Stimulated activated CD4-positive, alpha-beta T cell treated with anti-CD3 and anti-CD28 coated beads, Interleukin-1b, Interleukin-23, amount 100 ng/mL, for 1 hour (primary cell): ENCODE data around the gene VSX2.
"Not testable (repeated sequence)": the region's sequence is repeated elsewhere in the genome, so short reads cannot be mapped to it uniquely, and the experiment has no call there.

Source experiments
- DNase-seq, 2 donors: peaks; one replicate each; pipeline ENCODE4 v3.0.0-alpha.2; 2020; ENCODE audit warnings: low read depth in 2 of 2

VSX2 gene

GRCh38 chr14:74259513-74259912 lies 20.3 kb downstream of the VSX2 start:
- no peak for DNase-seq

GRCh38 chr14:74260525-74261233 lies 21.4 kb downstream of the VSX2 start:
- DNase-seq = no peak

GRCh38 chr14:74261288-74261687 lies 22.0 kb downstream of the VSX2 start:
- DNase-seq = no peak

- DNase-seq = no peak
Measured at GRCh38 chr14:74262076-74262475, 22.8 kb downstream of the VSX2 start.

DNA sequence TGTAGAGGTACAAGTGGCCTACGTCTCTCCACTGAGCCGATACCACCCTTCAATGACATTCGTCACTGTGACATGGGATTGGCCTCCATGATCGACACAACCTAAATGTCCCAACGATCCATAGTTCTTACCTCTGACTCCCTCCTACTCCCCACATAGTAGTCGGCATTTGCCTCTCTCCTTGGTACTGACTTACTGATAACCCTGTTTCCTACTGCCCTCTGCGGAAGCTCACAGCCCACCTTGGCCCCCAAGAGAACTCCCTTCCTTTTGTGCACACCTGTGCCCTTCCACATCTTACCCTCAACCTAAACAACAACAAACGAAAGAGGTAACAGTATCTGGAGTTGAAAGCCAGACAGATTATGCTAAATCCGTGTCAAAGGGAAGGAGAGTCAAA lies 23.9 kb downstream of the VSX2 start:
- DNase-seq = no peak

DNA sequence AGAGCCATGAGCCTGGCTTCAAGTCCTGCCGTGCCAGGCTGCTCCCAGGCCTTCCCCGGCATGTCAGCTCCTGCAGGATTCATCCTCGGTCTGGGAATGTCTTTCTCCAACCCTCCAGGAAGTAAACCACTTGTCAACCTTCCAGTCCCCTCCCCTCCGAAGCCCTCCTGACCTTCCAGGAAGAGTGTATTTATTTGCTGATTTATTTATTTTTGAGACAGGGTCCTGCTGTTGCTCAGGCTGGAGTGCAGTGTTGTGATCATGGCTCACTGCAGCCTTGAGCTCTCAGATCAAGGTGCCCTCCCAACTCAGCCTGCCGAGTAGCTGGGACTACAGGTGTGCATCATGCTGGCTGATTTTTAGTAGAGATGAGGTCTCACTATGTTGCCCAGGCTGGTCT lies 24.7 kb downstream of the VSX2 start:
- DNase-seq = no peak

- no peak for DNase-seq
Measured at GRCh38 chr14:74265301-74265965, 26.2 kb downstream of the VSX2 start.

- DNase-seq = no peak
Measured at GRCh38 chr14:74267588-74267987, 28.3 kb downstream of the VSX2 start.

DNA sequence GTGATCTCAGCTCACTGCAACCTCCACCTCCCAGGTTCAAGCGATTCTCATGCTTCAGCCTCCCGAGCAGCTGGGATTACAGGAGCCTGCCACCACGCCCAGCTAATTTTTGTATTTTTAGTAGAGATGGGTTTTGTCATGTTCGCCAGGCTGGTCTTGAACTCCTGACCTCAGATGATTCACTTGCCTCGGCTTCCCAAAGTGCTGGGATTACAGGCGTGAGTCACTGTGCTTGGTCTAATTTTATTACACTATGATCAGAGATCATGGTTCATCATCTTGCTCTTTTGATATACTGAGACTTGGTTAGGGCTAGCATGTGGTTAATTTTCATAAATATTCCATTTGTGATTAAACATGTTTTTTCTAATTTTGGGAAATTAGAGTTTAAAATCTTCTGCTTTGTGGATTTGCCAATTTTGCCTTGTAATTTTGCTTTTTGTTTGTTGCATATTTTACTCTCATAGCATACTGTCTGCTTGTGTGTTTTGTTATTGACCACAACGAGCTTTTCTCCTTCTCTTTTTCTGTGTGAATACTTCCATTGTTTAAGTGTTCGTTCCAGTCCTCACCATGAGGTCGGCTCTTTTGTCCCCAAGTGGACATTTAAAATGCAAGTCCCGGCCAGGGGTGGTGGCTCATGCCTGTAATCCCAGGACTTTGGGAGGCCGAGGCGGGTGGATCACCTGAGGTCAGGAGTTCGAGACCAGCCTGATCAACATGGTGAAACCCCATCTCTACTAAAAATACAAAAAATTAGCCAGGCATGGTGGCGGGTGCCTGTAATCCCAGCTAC lies 31.3 kb downstream of the VSX2 start:
- not testable (repeated sequence) for DNase-seq

DNA sequence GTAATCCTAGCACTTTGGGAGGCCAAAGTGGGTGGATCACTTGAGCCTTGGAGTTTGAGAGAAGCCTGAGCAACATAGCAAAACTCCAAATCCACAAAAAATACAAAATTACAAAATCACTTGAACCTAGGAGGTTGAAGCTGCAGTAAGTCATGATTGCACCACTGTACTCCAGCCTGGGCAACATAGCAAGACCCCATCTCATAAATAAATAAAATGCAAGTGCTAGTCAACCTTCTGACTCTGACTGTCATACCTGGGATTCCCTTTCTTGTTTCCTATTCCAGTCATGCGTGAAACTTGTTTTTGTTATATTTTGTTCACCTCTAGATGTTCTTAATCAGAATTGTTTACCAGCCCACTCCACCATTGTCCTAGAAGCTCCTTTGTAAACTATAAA lies 32.1 kb downstream of the VSX2 start:
- no peak for DNase-seq

GRCh38 chr14:74275241-74275841 lies 36.1 kb downstream of the VSX2 start:
- DNase-seq = no peak

- DNase-seq = no peak
Measured at GRCh38 chr14:74278080-74278479, 38.8 kb downstream of the VSX2 start.

GRCh38 chr14:74281069-74281468 lies 41.8 kb downstream of the VSX2 start:
- DNase-seq = no peak

GRCh38 chr14:74286736-74287135 lies 47.5 kb downstream of the VSX2 start:
- DNase-seq = no peak

DNA sequence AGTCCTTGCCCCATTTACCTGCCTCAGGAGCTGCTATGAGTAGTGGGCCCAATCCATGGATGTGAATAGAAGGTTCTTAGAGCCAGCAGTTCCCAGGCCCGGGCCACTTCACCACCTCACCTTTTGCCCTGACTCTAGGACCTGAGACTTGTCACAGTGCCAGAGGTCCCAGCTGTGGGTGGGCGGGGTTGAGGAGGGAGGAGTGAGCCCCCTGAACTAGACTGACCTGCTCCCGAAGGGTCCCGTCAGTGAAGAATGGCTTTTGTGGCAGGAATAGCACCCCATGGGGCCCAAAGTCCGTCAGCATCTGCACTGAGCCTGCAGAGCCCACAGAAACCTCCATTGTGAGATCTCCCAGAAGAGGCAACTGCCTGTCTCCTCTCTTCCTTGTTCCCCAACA lies 50.6 kb downstream of the VSX2 start:
- DNase-seq = no peak

DNA sequence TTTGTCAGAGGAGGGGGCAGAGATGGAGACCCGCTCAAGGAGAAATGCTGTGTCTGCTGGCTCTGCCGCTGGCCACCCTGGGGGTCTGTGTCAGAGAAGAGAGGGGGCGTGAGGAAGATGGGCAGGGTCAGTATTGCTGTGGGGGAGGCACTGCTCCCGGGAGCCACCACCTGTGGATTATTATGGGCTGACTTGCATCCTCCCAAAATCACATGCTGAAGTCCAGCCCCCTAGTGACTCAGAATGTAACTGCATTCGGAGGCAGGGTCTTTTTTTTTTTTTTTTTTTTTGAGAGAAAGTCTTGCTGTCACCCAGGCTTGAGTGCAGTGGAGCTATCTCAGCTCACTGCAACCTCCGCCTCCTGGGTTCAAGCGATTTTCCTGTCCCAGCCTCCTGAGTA lies 51.2 kb downstream of the VSX2 start:
- no peak for DNase-seq

DNA sequence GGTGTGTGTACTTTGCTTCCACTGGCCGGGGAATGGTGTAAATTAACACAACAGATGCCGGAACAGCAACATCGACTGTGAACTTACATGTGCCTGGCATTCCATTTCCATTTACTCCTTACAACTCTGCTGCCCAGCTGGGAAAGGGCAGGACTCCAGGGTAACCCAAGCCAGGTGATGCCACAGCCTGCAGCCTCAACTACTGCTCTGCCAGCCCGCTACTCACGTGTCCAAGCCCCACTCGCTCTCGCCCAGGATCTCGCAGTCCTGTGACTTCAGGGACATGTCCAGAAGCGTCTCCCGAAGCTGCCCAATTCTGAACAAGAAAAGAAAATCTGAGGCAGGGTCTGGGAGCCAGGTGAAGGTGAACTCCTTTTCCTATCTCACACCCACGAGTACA lies 52.8 kb downstream of the VSX2 start:
- no peak for DNase-seq

GRCh38 chr14:74293606-74294005 lies 54.4 kb downstream of the VSX2 start:
- no peak for DNase-seq

DNA sequence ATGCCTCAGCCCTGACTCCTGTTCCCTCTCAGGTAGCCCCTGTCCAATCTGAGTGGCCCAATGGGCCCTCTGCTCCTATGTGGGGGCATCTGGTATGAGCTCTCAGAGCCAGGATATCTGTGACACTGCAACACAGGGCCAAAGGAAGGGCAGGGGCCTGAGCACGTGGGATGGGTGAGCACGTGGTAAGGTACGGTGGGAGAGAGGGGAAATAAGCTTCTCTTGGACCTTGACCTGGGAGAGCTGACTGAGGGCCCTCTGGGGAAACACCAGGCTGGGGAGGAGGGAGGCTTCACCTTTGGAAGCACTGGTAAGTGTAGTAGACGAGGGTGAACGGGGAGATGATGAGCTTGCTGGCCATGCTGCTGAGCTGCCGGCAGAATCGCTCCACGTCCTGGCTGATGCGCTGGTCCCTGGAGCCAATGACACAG lies 56.8 kb downstream of the VSX2 start:
- no peak for DNase-seq

DNA sequence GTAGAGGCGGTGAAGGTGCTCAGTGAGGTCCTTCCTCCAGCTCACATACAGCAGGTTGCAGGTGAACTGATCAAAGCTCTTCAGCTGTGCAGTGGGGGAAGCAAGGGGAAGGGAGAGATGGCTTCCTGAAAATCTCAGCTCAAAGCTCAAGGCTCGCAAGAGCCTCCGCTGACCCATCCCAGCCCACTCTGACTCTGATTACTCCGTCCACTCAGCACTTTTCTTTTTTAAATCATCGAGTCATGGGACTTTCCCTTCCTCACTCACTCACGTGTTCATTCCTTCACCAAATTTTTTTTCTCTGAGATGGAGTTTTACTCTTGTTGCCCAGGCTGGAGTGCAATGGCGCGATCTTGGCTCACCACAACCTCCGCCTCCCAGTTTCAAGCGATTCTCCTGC lies 58.7 kb downstream of the VSX2 start:
- DNase-seq = no peak

DNA sequence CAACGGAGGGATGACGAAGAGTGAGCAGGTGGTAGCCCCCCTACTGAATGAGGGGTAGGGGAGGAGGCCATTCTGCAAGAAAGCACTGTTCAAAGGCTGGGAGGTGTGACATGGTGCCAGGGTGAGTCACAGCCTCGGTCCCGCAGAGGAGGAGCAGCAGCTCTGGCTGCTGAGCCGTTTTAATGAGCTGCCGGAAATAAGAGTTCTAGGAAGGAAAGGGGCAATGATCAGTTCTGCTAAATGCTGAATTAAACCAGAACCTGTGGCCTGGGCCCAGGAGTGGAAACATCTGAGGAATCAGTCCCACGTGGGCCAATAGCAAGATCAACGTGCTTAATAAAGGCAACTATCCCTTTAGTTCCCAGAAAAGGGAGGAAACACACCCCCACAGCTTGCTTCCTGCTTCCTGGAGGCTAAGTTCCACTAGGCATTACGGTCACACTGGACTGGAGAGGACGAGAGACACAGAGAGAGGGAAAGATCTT lies 59.9 kb downstream of the VSX2 start:
- no peak for DNase-seq

GRCh38 chr14:74301594-74302151 lies 62.4 kb downstream of the VSX2 start:
- no peak for DNase-seq
